ENCODE data around the gene HAUS2. TPM values are rescaled to one million over a fixed set of nuclear protein-coding genes. Genes with fewer than 3 reads are reported as not detected.
"Not testable (repeated sequence)": the region's sequence is repeated elsewhere in the genome, so short reads cannot be mapped to it uniquely, and the experiment has no call there.

The HAUS2 gene
- 40.0 and 41.8 TPM in 2 replicates for total RNA-seq (2014; rRNA removed; shearing (Covaris generic))

DNA sequence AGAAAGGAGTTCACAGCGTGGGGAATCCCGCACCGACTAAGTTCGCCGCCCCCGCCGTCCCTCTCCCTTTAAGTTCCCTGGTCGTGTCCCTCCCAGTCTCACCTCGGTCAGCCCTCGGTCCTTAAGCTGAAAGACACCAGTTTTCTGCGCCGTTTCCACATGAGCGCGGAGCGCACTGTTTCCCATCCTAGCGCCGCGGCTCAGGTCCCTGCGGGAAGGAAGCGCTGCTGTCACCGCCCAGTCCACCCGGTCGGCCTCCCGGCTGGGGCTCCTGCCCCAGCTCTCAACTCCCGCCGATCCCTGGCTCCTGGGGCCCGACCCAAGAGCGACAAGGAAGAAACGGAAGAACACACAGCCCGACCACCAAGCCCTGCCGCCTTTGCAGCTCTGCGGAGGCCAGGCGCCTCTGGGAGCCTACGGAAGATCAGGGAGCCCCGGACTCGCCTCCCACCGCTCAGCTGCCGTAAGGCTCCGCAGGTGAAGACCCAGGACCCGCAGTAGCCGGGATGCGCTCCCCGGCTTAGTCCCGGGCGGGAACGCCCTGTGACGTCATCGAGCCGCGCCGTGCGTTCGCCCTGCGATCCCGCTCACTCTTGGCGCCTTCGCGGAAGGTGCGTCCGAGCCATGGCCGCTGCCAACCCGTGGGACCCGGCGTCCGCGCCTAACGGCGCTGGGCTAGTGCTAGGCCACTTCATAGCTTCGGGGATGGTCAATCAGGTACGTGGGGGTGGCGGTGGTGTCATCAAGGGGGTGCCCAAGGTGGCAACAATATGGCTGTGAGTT lies at the start of gene HAUS2, which contains the start of gene LRRC57:
HAUS2 (plus strand) TSS at position 590 of the 783 bp plus-strand sequence; CDS start at position 625, 35 bp downstream.
LRRC57 (minus strand) TSS at position 545 of the 783 bp plus-strand sequence; CDS start at position 186, 359 bp downstream.
- peak; percentile 75 for DNase-seq (ENCODE audit: low spot score)

DNA sequence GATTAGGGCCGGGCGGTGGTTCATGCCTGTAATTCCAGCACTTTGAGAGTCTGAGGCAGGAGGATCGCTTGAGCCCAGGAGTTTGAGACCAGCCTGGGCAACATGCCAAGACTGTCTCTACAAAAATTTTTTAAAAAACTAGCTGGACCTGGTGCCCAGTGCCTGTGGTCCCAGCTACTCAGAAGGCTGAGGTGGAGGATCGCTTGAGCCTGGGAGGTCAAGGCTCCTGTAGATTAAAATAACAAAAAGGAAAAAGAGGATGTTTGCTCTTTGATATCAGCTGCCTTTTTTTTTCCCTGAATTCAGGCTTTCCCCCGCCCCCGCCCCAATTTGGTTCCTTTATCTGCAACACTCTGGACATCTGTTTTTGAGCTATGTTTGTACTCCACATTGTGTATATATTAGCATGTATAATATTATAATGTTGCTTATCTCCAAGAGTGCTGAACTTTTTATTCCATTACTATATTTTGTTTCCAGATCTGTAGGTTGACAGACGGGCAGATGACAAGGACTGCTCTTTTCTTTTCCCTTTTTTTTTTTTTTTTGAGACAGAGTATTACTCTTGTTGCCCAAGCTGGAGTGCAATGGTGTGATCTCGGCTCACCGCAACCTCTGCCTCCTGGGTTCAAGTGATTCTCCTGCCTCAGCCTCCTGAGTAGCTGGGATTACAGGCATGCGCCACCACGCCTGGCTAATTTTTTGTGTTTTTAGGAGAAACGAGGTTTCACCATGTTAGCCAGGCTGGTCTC lies 48.6 kb upstream of the HAUS2 start:
- no peak for DNase-seq (ENCODE audit: low spot score)

DNA sequence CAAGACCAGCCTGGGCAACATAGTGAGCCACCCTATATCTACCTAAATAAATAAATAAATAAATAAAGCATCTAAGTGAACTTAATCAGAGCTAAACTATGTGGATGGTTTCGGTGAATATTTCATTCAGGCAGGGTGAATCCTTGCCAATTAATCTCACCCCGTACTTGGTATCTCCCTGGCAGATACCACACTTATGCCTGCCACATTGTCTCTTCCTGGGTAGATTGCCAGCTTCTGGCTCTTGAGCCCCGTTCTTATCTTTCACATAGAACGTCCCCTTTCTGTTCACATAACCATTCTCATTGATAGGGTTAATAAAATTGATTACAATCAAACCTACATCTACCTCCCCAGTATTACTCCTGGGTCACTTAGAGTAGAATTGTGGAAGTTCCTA lies 46.2 kb upstream of the HAUS2 start:
- no peak for DNase-seq (ENCODE audit: low spot score)

DNA sequence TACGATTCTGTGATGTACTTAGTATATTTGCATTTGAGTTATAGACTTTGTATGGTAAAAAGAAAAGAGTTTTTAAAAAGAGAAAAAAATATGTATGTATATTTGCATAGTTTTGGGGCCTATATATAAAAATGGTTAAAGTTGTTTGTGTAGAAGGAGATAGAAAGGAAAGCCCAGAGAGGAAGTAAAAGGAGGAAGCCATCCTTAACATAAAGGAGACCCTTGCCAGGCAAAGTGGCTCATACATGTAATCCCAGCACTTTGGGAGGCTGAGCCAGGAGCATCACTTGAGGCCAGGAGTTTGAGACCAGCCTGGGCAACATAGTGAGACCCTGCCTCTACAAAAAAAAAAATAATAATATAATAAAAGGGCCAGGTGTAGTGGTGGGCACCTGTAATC lies 44.8 kb upstream of the HAUS2 start:
- DNase-seq (ENCODE audit: low spot score): no peak

DNA sequence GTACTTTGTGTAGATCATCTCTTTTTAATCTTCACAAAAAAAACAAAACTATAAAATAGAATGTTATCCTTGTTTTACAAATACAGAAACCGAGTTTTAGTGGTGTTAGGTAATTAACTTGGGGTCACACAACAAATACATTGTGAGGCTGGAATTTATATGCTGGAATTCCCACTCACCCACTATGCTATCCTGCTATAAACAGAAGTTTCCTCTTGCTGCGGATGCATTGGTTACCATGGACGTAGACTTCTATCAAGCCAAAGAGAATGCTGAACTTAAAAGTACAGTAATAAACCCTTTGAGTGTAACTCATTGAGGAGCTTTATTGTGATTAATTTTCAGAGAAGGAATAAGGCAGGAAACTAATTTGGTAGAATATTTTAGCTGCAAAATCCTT lies 44.0 kb upstream of the HAUS2 start:
- no peak for DNase-seq (ENCODE audit: low spot score)

DNA sequence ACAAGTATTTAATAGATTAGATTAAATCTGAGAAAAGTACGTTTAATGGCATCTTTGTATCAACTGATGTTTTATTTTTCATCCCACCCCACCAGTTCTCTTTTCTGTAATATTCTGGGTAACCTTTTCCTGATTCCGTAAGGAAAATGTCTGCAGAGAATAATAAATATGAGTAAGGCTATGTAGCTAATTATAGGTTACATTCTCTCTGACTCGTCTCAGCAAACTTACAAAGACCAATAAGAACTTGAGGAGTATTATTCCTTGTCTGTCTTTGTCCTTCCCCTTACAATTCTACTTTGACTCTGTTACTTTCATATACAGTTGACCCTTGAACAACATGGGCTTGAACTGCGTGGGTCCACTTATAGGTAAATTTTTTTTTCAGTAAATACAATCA lies 41.1 kb upstream of the HAUS2 start:
- no peak for DNase-seq (ENCODE audit: low spot score)

DNA sequence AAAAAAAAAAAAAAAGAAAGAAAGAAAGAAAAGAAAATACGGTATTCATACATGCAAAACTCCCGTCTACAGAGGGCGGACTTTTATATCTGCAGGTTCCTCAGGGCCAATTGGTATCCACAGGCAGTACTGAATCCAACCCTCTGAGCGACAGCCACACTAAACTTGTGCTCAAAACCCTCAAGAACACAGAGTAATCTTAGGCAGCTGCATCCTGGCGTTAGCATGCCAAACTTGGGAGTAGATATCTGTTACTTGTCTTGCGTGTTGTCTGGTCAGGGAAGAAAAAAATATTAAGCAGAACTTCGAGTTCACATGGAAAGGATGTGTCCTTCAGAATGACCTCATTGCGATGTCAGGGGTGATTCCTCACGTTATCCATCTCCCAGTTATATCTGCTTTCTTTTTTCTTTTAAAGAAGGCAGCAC lies 40.4 kb upstream of the HAUS2 start:
- DNase-seq (ENCODE audit: low spot score): no peak

DNA sequence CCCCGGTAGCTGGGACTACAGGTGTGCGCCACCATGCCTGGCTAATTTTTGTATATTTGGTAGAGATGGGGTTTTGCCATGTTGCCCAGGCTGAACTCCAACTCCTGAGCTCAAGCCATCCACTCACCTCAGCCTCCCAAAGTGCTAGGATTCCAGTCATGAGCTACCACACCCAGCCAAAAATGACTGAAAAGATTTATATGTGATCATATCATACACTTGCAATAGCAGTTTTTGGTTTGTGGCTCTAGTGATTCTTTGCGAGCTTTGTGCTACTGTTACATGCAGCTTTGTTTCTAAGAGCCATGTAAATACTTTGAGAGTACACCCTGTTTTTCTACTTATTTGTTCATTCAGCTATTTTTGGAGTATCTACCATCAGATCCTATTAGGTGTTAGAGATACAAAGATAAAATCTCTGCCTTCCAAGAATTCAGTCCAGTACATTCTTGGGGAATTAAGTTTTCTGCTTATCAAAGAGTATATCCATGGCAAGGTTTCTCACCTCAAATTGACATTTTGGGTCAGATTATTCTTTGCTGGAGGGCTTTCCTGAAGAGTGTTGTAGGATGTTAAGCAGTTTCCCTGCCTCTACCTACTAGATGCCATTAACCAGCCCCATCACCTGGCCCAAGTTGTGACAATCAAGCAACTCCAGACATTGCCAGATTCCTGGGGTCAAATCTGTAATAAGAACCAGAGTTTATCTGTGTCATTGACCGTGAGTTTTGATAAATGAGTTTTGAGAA lies 38.2 kb upstream of the HAUS2 start:
- DNase-seq (ENCODE audit: low spot score): no peak

DNA sequence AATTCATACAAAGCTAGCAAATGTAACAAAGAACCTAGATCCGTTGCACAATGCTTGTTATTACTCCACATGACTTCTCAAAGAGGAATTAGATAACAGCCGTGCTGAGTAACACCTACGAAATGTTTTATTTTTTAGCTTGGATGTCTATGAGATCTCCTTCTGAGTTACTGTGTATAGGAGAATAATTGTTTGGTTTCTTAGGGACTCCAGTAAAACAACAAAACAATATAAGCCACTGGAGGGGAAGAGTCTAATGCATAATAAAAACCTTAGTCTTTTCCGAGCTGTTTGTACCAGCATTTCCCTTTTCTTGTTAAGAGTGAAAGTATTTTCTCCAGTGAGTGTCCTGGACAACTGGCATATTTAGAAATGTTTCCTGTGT lies 37.6 kb upstream of the HAUS2 start:
- DNase-seq (ENCODE audit: low spot score): no peak

DNA sequence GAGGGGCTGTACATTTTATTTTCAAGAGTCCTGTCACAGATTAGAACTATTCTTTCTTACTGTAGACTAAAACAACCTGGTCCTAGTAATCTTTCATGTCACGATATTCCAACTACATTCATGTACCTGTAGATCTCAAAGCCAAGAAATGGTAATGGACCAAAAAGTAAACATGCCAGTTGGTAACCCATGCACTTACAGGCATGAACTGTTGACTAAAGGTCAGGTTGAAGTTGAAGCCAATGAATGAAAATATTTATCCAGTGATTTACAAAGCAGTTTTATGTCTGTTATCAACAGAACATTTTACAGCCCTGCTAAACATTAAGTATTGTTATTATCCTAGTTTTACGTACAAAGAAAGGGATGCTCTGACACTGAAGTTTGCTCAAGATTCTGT lies 25.3 kb upstream of the HAUS2 start:
- DNase-seq (ENCODE audit: low spot score): no peak

DNA sequence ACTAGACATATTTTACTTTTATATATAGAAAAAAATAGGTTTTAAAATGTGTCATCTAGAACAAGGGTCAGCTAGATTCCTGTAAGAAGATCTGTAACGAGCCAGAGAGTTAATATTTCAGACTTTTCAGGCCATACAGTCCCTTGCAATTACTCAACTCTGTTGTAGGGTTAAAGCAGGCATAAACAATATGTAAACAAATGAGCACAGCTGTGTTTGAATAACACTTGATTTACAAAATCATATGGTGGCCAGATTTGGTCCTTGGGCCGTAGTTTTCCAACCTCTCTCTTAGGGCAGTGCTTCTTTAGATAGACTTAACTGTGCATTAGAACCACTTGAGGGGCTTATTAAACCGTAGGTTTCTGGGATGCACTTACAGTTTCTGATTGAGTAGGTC lies 19.7 kb upstream of the HAUS2 start:
- no peak for DNase-seq (ENCODE audit: low spot score)

DNA sequence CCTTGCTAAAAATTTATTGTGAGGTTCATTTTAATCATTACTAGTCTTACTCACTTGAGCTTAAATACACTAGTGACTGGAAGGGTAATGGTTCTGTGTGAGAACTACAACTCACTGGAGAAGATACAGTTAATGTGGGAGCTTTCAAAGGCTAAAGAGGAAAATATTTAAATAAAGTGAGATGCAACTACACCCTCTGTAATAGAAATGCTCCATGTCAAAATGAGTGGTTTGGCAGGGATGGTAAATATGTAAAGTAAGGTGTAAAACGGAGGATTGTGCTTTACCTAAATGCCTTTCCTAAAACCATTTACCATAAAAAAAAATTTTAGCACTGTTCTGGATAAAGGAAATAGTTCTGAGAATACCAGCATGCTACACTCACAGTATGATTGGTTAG lies 15.4 kb upstream of the HAUS2 start:
- DNase-seq (ENCODE audit: low spot score): no peak

DNA sequence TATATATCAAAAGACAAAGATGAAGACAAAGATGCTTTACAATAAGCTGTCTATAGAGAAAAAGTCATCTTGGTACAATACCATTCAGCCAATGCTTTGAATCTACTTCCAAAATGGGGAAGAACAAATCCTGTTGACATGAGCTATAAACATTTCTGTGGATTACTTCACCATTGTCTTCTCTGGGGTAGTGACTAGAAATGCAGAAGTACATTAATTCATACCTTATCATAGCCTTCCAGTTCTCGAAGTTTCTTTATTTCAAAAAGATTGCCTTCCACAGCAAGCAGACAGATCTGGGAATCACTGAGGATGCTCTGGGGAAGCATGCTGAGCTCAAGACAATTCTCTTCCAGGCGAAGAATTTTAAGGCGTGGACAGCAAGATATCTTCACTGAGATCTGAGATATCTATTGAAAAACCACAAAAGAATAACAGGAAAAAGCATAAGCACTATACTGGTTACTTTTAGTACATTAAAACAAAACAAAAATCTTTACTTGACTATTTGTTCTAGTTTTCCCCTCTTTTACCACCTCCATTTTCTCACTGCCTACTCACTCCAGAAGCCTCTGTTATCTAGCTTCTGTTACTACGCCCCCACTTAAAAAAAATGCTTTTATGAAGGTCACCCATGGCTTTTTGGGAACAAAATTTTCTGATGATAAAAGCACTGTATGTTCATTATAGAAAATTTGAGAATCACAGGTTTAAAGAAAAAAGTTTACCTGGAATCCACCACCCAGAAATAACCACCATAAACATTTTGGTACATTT lies 3.6 kb upstream of the HAUS2 start:
- no peak for DNase-seq (ENCODE audit: low spot score)

DNA sequence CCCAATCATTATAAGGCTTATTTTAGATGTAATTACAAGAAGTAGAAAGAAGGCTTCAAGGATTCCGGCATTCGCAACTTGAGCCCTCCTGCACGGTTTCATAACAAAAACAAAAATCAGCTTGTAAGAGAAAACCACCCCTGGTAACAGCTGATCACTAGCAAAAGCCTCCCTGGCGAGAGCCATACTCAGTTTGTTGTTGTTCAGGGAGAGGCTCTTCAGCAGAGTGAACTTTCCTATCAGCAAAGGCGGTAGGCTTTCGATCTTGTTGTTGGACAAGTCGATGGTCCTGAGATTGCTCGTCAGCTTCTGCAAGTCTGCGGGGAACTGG lies 755 bp upstream of the HAUS2 start:
- DNase-seq (ENCODE audit: low spot score): no peak

DNA sequence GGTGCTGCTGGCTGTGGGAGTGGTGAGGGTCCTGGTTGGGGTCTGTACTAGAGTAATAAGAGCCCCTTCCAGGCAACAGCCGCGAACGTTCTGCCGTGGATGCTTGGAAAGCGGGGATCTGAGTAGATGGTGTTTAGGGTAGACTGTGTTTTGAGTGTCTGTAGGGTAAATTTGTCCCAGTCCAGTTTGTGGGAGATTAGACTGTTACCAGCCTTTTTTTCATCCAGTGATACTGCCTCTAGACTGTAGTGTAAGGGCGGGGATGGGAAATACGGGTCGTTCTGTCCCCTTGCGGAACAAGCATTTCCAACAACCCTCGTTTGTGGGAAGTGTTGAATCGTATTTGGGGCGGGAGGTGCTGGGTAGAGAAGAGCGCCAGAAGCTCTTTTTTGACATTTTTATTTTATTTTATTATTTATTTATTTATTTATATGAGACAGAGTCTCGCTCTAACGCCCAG lies 424 bp downstream of the HAUS2 start:
- DNase-seq (ENCODE audit: low spot score): peak; percentile 14

DNA sequence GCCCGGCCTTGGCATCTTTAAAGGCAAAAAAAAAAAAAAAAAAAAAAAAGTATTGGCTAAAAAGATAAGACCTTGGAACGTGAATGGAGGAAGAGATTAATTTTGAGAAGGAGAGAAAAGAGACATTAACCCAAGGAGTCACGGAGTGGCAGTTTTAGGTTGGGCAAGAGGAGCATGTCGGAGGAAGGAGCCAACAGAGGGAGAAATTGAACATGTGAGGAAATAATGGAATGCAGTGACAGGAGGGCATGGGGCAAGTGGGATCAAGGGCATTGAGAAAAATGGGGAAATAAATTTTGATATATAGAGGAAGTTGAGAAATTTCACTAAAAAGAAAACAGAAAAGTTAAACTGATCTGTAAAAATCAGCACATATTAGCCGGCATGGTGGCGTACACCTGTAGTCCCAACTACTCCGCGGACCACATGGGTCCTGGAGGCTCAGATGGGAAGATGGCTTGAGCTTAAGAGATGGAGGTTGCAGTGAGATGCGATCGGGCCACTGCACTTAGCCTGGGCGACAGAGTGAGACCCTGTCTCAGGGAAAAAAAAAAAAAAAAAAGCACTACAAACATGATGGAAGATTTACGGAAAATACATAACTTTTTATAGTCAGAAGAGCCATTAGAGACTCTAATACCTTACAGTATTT lies 1.2 kb downstream of the HAUS2 start:
- DNase-seq (ENCODE audit: low spot score): no peak

DNA sequence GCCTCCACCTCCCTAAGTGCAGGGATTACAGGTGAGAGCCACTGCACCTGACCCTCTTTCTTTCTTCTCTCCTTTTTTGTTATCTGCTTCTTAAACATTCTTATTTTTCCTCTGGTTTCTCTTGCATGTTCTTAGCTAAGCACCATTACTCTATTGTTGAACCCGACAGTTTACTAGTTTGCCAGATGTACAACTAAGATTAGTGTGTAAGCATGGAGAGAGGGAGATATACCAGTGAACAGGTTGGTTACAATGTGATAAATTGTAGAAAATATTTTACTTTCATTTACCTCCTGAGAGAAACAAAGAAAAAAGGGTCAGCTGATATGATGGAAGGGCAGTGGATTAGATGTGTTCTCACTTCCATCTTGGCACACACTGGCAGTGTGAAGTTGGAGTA lies 4.9 kb downstream of the HAUS2 start:
- no peak for DNase-seq (ENCODE audit: low spot score)

DNA sequence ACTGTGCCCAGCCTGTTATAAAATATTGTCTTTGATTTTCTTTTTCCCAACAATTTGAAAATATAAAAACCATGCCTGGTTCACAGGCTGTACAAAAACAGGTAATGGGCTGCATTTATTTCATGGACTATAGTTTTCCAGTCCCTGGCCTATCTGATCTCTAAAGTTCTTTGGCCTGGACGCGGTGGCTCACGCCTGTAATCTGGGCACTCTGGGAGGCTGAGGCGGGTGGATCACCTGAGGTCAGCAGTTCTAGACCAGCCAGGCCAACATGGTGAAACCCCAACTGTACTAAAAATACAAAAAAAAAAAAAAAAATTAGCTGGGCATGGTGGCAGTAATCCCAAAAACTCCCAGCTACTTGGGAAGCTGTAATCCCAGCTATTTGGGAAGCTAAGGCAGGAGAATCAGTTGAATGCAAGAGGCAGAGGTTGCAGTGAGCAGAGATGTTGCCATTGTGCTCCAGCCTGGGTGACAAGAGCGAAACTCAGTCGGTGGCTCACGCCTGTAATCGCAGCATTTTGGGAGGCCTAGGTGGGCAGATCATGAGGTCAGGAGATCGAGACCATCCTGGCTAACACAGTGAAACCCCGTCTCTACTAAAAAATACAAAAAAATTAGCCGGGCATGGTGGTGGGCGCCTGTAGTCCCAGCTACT lies 8.0 kb downstream of the HAUS2 start:
- not testable (repeated sequence) for DNase-seq (ENCODE audit: low spot score)

DNA sequence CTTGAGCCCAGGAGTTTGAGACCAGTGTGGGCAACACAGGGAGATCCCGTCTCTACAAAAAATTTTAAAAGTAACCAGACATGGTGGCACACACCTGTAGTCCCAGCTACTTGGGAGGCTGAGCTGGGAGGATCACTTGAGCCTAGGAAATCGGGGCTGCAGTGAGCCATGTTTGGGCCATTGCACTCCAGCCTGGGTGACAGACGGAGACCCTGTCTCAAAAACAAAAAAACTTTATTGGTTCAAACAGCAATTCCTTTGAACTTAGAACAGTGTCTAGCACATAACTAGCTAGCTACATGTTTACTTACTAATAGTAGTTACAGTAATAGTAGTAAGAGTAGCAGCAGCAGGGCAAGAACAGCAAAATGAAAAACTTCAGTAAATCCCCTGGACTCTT lies 10.1 kb downstream of the HAUS2 start:
- DNase-seq (ENCODE audit: low spot score): no peak

DNA sequence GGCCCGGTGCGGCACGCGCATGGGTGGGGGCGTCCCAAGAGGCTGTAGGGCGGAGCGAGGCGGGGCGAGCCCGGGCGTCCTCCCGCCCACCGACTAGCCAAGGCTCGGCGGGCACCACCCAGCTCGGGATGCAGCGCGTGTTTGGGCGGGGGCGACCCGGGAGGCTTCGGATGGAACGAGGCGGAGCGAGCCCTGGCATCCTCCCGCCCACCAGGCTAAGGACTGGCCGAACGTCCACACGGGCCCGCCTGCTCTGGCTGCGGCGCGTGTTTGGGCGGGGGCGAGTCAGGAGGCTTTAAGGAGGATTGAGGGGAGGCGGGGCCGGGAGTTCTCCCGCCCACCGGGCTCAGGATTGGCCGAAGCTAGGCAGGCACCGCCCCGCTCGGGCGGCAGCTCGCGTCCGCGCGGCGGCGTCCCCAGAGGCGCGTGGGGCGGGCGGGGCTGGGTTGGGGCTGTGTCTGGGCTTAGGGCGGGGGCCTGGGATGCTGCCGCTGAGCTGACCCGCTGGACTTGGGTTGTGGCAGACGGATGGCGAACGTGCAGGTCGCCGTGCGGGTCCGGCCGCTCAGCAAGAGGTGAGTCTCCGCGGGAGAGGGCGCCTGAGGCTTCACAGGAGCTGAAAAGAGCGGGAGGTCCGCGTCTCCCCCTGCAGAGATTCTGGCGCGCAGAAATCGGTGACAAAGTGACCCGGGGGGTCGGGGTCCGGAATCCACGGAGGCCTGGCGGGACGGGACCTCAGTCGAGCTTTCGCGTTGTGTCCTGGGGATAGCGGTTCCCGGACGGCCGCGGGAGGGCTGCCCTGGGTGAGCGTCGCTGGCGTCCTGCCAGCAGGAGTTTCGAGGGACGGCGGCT lies 26.8 kb downstream of the HAUS2 start, which contains the start of gene STARD9:
STARD9 (plus strand) TSS at position 419 of the 852 bp plus-strand sequence; CDS start at position 529, 110 bp downstream.
- peak; percentile 97 for DNase-seq (ENCODE audit: low spot score)
